RWPE2 (cell line): Measurements from ENCODE around the gene PLCB1.

Experiments used
- ATAC-seq: fragments of 200-7000 bp; cut with Tn5 transposase; 3 replicates; pipeline ENCODE4 v1.9.1; 2021; ENCODE audit warnings: low read depth
- DNase-seq: peaks from one replicate; pipeline ENCODE4 v3.0.0-alpha.2; 2020; ENCODE audit warnings: low spot score
- H3K27ac ChIP-seq: fragments of 450-650 bp; 2 replicates; pipeline ENCODE4 v1.5.1; 2017; ENCODE audit warnings: mild to moderate bottlenecking; ENCODE audit not compliant: poor library complexity, severe bottlenecking
- H3K27me3 ChIP-seq: fragments of 250-450 bp; sonication (Bioruptor Pico); 2 replicates; pipeline ENCODE4 v1.5.1; 2021; ENCODE audit warnings: mild to moderate bottlenecking, moderate library complexity; ENCODE audit not compliant: insufficient read depth, poor library complexity, severe bottlenecking
- H3K36me3 ChIP-seq: fragments of 250-450 bp; sonication (Bioruptor Pico); 2 replicates; pipeline ENCODE4 v1.5.1; 2020; ENCODE audit warnings: low read depth, mild to moderate bottlenecking, moderate library complexity
- H3K4me1 ChIP-seq: fragments of 250-450 bp; sonication (Bioruptor Pico); 2 replicates; pipeline ENCODE4 v1.5.1; 2021; ENCODE audit warnings: mild to moderate bottlenecking, moderate library complexity; ENCODE audit not compliant: insufficient read depth, poor library complexity, severe bottlenecking
- H3K4me3 ChIP-seq: fragments of 250-450 bp; sonication (Bioruptor Pico); 2 replicates; pipeline ENCODE4 v1.5.1; 2021; ENCODE audit warnings: mild to moderate bottlenecking, moderate library complexity; ENCODE audit not compliant: severe bottlenecking
- H3K9me3 ChIP-seq: fragments of 250-450 bp; sonication (Bioruptor Pico); 2 replicates; pipeline ENCODE4 v1.5.1; 2021; ENCODE audit warnings: mild to moderate bottlenecking, moderate library complexity; ENCODE audit not compliant: severe bottlenecking
- TF ChIP-seq, protein P1 (sequence below): fragments of 450-650 bp; IDR thresholded peaks from one replicate; pipeline ENCODE4 v1.5.1; 2017; ENCODE audit warnings: mild to moderate bottlenecking, moderate library complexity; ENCODE audit not compliant: poor library complexity, severe bottlenecking

The PLCB1 gene

DNA sequence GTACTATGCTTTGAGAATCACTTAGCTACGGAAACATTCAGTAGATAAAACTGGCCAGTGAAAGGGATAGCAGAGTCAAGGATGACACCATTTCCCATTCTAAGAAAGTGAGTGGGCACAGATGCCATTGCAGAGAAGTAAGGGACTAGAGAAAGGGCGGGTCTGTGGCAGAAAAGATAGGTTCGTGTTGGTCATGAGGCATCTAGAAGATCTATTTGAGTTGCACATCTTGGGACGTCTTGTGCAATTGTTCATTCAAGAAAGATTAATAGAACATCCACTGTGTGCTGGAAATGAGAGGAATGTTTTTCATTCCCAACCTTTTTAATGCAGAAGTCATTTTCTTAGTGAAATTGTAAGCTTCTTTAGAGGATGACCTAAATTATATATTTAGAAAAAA, 161.7 kb downstream of the PLCB1 start:
- ATAC-seq (no peak), DNase-seq (no peak)
- Histone ChIP-seq H3K4me3 (no peak overlapping the region), H3K27ac (no peak overlapping the region), H3K4me1 (no peaks in the 10 kb centered on the region), H3K36me3 (no peaks in the 10 kb centered on the region), H3K9me3 (no peaks in the 10 kb centered on the region), H3K27me3 (no peaks in the 10 kb centered on the region)
- TF ChIP-seq, protein P1, sequence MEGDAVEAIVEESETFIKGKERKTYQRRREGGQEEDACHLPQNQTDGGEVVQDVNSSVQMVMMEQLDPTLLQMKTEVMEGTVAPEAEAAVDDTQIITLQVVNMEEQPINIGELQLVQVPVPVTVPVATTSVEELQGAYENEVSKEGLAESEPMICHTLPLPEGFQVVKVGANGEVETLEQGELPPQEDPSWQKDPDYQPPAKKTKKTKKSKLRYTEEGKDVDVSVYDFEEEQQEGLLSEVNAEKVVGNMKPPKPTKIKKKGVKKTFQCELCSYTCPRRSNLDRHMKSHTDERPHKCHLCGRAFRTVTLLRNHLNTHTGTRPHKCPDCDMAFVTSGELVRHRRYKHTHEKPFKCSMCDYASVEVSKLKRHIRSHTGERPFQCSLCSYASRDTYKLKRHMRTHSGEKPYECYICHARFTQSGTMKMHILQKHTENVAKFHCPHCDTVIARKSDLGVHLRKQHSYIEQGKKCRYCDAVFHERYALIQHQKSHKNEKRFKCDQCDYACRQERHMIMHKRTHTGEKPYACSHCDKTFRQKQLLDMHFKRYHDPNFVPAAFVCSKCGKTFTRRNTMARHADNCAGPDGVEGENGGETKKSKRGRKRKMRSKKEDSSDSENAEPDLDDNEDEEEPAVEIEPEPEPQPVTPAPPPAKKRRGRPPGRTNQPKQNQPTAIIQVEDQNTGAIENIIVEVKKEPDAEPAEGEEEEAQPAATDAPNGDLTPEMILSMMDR, result no peak

GRCh38 chr20:8296536-8296935, 164.5 kb downstream of the PLCB1 start:
- no peak for DNase-seq
- H3K9me3 ChIP-seq, result no peaks in the 10 kb centered on the region
- TF ChIP-seq, protein P1, result no peak
- no peaks in the 10 kb centered on the region for H3K4me1 ChIP-seq
- H3K27me3 ChIP-seq, result no peaks in the 10 kb centered on the region
- no peak overlapping the region for H3K27ac ChIP-seq
- H3K4me3 ChIP-seq, result no peak overlapping the region
- ATAC-seq, result no peak
- H3K36me3 ChIP-seq, result no peaks in the 10 kb centered on the region

DNA sequence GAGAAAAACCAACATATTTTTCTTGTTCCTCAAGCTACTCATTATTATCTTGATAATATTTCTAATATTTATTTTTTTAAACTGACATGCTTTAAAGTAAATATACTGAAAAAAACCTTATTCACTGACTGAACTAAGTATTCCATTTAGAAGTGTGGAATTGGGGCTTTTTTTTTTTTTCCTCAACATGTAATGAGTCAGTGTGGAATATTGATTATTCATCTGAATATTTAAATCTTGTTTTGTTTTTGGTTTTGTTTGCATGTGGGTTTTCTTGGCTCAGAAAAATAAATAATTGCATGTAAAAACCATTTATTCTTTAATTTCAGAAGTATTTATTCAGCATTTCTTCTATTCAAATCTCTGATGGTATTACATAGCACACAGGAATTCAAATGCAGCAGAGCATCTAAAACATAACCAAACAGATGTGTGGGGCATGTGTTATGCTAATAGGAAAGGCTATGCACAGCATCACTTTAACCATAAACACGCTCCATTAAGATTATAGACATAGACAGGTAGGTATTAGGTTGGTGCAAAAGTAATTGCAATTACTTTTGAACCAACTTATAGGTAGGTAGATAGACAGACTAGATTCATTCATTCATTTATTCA, 166.5 kb downstream of the PLCB1 start:
- no peak overlapping the region for H3K4me3 ChIP-seq
- H3K27me3 ChIP-seq, result no peaks in the 10 kb centered on the region
- TF ChIP-seq, protein P1, result no peak
- no peaks in the 10 kb centered on the region for H3K9me3 ChIP-seq
- ATAC-seq (no peak), DNase-seq (no peak)
- no peaks in the 10 kb centered on the region for H3K4me1 ChIP-seq
- H3K36me3 ChIP-seq, result no peaks in the 10 kb centered on the region
- no peak overlapping the region for H3K27ac ChIP-seq

GRCh38 chr20:8299921-8300320, 167.9 kb downstream of the PLCB1 start:
- H3K4me3 ChIP-seq, result no peak overlapping the region
- H3K9me3 ChIP-seq, result no peaks in the 10 kb centered on the region

GRCh38 chr20:8301655-8302054, 169.6 kb downstream of the PLCB1 start:
- no peak for ATAC-seq
- H3K4me3 ChIP-seq, result no peak overlapping the region
- no peaks in the 10 kb centered on the region for H3K4me1 ChIP-seq
- TF ChIP-seq, protein P1, result no peak
- H3K9me3 ChIP-seq, result no peaks in the 10 kb centered on the region
- H3K27ac ChIP-seq, result no peak overlapping the region
- H3K27me3 ChIP-seq, result no peaks in the 10 kb centered on the region
- DNase-seq, result no peak
- H3K36me3 ChIP-seq, result no peaks in the 10 kb centered on the region

More at GRCh38 chr20:8299921-8300320, 167.9 kb downstream of the PLCB1 start:
- no peaks in the 10 kb centered on the region for H3K4me1 ChIP-seq
- ATAC-seq, result no peak
- TF ChIP-seq, protein P1, result no peak
- H3K27me3 ChIP-seq, result no peaks in the 10 kb centered on the region
- no peaks in the 10 kb centered on the region for H3K36me3 ChIP-seq
- no peak for DNase-seq
- no peak overlapping the region for H3K27ac ChIP-seq
